Bronchial smooth muscle cell (primary cell): ENCODE data around the gene EMC8. TPM values are rescaled to one million over a fixed set of nuclear protein-coding genes. Genes with fewer than 3 reads are reported as not detected.

Experiments
- total RNA-seq: library from RNA; depleted of rRNA; stranded (reverse); fragments of >200 nt; gene quantifications from 2 replicates; pipeline ENCODE4 v1.2.1, GENCODE V29; 2014

Gene EMC8
- 19.9 and 24.9 TPM in 2 replicates for total RNA-seq

DNA sequence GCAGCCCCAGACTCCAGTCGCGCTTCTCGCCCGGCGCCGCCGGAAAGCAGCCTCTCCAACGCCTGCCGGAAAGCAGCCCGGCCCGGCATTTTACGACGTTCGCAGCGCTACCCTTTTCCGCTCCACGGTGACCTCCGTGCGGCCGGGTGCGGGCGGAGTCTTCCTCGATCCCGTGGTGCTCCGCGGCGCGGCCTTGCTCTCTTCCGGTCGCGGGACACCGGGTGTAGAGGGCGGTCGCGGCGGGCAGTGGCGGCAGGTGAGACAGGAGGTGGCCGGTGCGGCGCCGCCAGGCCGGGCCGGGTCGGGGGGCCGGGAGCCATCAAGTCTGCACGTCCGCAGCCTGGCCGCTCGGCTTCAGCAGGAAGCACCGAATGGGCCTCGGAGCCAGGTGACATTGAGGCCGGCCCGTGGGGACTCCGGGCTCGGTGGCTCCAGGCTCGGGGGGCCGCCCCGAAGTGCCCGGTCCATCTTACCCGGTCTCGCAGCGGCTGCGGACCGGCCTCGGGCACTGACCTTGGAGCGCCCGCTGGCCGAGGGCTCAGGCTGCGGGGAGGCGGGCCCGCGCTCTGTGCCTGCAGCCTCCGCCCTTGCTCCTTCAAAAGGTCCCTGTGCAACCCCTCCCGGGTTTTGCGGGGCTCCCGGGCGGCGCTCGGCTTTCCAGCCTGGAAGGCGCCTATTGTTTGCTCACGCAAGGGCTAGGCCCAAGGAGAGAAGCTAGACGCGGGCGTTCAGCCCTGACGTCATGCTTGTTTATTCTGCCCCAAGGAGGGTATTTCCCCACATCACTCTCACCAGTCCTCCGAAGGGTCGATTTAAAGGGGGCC, at the start of gene EMC8, which contains the start of gene COX4I1:
EMC8 (minus strand) TSS at position 48 of the 824 bp plus-strand sequence. CDS start 249 bp downstream, outside the sequence.
COX4I1 (plus strand) TSS at position 199 of the 824 bp plus-strand sequence. CDS start 1,511 bp downstream, outside the sequence.

GRCh38 chr16:85750827-85751697, 48.3 kb downstream of the EMC8 start, which contains the start of gene C16orf74:
Gene C16orf74 (minus strand): TSS chr16:85751096. CDS start chr16:85735217, 15,879 bp downstream.

Other genes with a start within 250 kb of the EMC8 start
- 22.6 and 44.3 TPM in 2 replicates for gene GSE1, start 186.2 kb downstream of the EMC8 start, total RNA-seq
- gene GINS2, start 110.6 kb downstream of the EMC8 start, total RNA-seq, result 0.77 and 1.9 TPM in 2 replicates
- 3.9 and 11.5 TPM in 2 replicates for gene C16orf74, start 48.4 kb downstream of the EMC8 start, total RNA-seq
- gene COX4I1, start 151 bp upstream of the EMC8 start, total RNA-seq, result 589 and 687 TPM in 2 replicates
- not detected in 2 replicates for gene IRF8, start 99.6 kb upstream of the EMC8 start, total RNA-seq